ENCODE data around the gene KCNQ1. TPM values are rescaled to one million over a fixed set of nuclear protein-coding genes. Genes with fewer than 3 reads are reported as not detected.

Gene KCNQ1
- total RNA-seq, 4 donors from 2014 or later = 5.6 to 46.8 (median 24.6) TPM

DNA sequence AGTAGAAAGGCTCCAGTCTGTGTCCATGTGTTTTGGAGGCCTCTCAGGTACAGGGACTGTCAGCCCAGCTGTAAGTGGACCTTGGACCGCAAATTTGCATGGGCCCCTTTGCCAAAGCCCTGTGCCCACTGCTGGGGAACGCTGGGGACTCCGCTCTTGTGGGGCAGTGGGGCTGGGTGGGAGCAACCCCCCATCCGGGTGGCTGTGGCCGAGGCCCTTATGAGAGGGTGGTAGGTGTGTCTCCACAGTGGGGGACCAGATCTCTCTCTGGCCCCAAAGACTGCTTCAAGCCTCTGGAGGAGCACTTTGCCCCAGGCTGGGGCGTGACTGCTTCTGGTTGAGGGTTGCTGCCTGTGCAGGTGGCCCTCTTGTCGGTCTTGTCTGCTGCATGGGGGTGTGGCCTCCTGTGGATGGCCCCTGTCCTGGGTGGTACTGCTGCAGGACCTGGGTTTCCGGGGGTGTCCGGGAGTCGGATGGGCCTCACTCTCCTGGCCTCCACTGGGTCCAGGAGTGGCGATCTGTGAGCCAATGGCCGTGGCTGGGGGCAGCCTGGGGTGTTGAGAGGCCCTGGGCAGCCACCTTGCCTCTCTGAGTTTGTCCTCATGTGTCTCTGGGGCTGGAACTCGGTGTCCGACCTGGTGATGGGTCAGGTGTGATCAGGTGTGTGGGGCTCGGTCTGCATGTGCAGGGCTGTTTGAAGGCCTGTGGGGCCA, 15.9 kb downstream of the KCNQ1 start:
- in situ Hi-C loops (cut with MboI; ENCODE audit: low pct_ligation_motif_present in 1 of 4, low pct_unique_long_range_greater_than_20kb in 1 of 4, low sequenced_read_pairs in 3 of 4) (no loop called here), intact Hi-C loops (cut with DNase I; ENCODE audit: low total_unique reads) (no loop called here)
- Histone ChIP-seq H3K27ac (peak overlapping the region; percentile 34 to 72 (median 48)), H3K36me3 (no peaks in the 10 kb centered on the region), H3K27me3 (no peaks in the 10 kb centered on the region), H3K9me3 (no peaks in the 10 kb centered on the region), H3K4me1 (peaks cover 0 to 40% (median 30%) of the 10 kb centered on the region in 4 donors), H3K4me3 (no peak overlapping the region)
- peak; percentile 66 for DNase-seq
- no peak for TF ChIP-seq POLR2A (IDR thresholded peaks at IDR 0.05)
- TF ChIP-seq EP300 (IDR thresholded peaks at IDR 0.05; ENCODE audit: low read depth) = no peak
- TF ChIP-seq, protein P1, sequence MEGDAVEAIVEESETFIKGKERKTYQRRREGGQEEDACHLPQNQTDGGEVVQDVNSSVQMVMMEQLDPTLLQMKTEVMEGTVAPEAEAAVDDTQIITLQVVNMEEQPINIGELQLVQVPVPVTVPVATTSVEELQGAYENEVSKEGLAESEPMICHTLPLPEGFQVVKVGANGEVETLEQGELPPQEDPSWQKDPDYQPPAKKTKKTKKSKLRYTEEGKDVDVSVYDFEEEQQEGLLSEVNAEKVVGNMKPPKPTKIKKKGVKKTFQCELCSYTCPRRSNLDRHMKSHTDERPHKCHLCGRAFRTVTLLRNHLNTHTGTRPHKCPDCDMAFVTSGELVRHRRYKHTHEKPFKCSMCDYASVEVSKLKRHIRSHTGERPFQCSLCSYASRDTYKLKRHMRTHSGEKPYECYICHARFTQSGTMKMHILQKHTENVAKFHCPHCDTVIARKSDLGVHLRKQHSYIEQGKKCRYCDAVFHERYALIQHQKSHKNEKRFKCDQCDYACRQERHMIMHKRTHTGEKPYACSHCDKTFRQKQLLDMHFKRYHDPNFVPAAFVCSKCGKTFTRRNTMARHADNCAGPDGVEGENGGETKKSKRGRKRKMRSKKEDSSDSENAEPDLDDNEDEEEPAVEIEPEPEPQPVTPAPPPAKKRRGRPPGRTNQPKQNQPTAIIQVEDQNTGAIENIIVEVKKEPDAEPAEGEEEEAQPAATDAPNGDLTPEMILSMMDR (IDR thresholded peaks at IDR 0.05) = no peak
- TF ChIP-seq POLR2AphosphoS5 (IDR thresholded peaks at IDR 0.05) = no peak
- WGBS, 2 donors (ENCODE audit: low coverage in 1 of 2) = 60% methylated on average over 13 of the region's 15 CpGs; no CpG with 5 or more reads in 1 of the 2 donors

DNA sequence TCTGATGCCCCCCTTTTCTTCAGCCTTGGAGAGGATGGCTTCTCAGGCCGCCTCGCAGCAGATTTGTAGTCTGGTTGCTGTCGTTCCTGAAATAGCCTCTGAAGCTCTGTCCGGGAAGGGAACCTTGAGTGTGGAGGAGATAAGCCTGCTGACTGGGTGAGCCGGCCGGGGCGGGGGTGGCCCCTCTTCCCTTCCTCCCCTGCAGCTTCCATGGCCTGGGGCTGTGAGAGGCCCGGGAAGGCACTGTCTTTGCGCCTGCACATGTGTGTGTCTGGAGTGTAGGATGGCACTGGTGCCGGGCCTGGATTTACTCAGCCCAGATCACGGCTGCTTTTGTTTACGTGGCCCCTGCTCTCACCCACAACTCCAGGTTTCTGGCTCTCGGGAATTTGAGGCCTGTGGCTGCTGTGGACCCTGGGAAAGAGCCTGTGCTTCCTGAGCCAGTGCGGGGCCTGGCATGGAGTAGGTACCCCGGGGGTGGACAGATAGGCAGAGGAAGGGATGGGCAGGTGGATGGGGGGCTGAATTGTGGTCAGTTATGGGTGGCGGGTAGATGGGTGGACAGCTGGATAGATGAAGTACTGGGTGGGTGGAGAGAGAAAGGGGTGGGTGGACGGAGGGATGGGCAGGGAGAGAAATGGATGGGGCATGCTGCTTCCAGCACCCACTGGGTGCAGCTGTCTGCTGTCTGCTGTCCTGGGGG, 16.6 kb downstream of the KCNQ1 start:
- no peak overlapping the region for H3K4me3 ChIP-seq
- H3K27ac ChIP-seq = peak overlapping the region in 3 of 4 donors; percentile 40 to 72 (median 55)
- H3K9me3 ChIP-seq = no peaks in the 10 kb centered on the region
- H3K4me1 ChIP-seq = peaks cover 0 to 40% (median 30%) of the 10 kb centered on the region in 4 donors
- DNase-seq = no peak
- no peaks in the 10 kb centered on the region for H3K36me3 ChIP-seq
- WGBS, 2 donors (ENCODE audit: low coverage in 1 of 2) = 80% methylated on average over 2 to 17 of the region's 17 CpGs
- TF ChIP-seq, protein P1 (IDR thresholded peaks at IDR 0.05) = no peak
- no peak for TF ChIP-seq EP300 (IDR thresholded peaks at IDR 0.05; ENCODE audit: low read depth)
- TF ChIP-seq POLR2AphosphoS5 (IDR thresholded peaks at IDR 0.05) = no peak
- TF ChIP-seq POLR2A (IDR thresholded peaks at IDR 0.05) = no peak
- no peaks in the 10 kb centered on the region for H3K27me3 ChIP-seq
- intact Hi-C loops (cut with DNase I; ENCODE audit: low total_unique reads) = no loop called here
- in situ Hi-C loops (cut with MboI; ENCODE audit: low pct_ligation_motif_present in 1 of 4, low pct_unique_long_range_greater_than_20kb in 1 of 4, low sequenced_read_pairs in 3 of 4) = no loop called here

DNA sequence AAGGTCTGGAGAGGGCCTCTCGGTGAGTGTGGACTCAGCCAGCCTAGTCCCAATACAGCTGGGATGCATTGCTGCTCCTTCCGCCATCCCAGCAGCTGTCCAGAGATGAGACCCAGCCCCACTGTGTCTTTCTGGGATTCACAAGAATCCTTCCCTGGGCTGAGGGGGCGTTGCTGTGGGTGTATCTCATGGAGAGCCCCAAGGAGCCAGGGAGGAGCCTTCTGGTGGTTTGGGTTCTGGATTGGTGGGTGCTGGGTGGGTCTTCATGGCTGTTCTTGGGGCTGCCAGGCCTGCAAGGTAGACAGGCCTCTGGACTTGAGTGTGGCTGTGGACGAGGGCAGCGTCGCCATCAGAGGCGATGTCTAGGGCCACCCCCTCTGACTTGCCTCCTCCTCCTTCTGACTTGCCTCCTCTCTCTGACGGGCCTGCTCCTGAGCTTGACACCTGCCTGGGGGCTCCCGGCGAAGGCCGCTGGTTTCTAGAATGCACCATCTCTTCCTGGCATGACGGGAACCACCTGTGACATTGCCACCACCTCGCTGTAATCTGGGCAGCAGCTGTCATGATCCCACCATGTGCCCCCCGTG, 17.2 kb downstream of the KCNQ1 start:
- Histone ChIP-seq H3K27ac (no peak overlapping the region), H3K4me3 (no peak overlapping the region), H3K9me3 (no peaks in the 10 kb centered on the region), H3K4me1 (peaks cover 0 to 40% (median 34%) of the 10 kb centered on the region in 4 donors), H3K27me3 (no peaks in the 10 kb centered on the region), H3K36me3 (no peaks in the 10 kb centered on the region)
- intact Hi-C loops (cut with DNase I; ENCODE audit: low total_unique reads) = no loop called here
- TF ChIP-seq POLR2AphosphoS5 (IDR thresholded peaks at IDR 0.05) = no peak
- TF ChIP-seq, protein P1 (IDR thresholded peaks at IDR 0.05) = no peak
- TF ChIP-seq POLR2A (IDR thresholded peaks at IDR 0.05) = no peak
- TF ChIP-seq EP300 (IDR thresholded peaks at IDR 0.05; ENCODE audit: low read depth) = no peak
- DNase-seq = no peak
- in situ Hi-C loops (cut with MboI; ENCODE audit: low pct_ligation_motif_present in 1 of 4, low pct_unique_long_range_greater_than_20kb in 1 of 4, low sequenced_read_pairs in 3 of 4) = no loop called here
- WGBS, 2 donors (ENCODE audit: low coverage in 1 of 2) = 95% methylated on average over 14 of the region's 14 CpGs; no CpG with 5 or more reads in 1 of the 2 donors

DNA sequence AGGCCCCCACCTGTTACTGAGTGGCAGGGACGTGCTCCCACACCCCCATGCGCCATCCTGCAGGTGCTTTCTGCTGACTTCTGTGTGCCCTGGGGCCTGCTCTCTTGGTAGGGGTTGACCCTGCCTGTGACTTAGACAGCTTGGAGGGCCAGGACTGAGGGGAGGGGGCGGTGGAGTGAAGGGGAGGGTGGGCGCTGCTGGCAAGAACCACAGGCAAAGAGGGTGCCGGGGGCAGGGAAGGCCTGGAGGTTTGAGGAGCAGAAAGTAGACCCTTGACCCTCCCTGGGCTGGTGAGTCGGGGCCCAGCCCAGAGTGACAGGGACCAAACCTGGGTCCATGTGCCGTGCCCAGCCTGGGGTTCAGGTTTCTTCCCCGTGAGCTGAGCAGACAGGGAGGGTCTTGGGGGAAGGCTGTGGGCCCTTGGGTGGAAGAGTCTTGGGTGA, 17.8 kb downstream of the KCNQ1 start:
- Histone ChIP-seq H3K9me3 (no peaks in the 10 kb centered on the region), H3K36me3 (no peaks in the 10 kb centered on the region), H3K4me1 (peaks cover 0 to 40% (median 34%) of the 10 kb centered on the region in 4 donors), H3K27me3 (no peaks in the 10 kb centered on the region), H3K27ac (peak overlapping the region in 3 of 4 donors; percentile 9 to 50 (median 23)), H3K4me3 (no peak overlapping the region)
- TF ChIP-seq POLR2AphosphoS5 (IDR thresholded peaks at IDR 0.05) (no peak), POLR2A (IDR thresholded peaks at IDR 0.05) (no peak), EP300 (IDR thresholded peaks at IDR 0.05; ENCODE audit: low read depth) (no peak)
- TF ChIP-seq, protein P1 (IDR thresholded peaks at IDR 0.05) = no peak
- intact Hi-C loops (cut with DNase I; ENCODE audit: low total_unique reads) (no loop called here), in situ Hi-C loops (cut with MboI; ENCODE audit: low pct_ligation_motif_present in 1 of 4, low pct_unique_long_range_greater_than_20kb in 1 of 4, low sequenced_read_pairs in 3 of 4) (no loop called here)
- WGBS, 2 donors (ENCODE audit: low coverage in 1 of 2) = 82% methylated on average over 8 of the region's 8 CpGs; no CpG with 5 or more reads in 1 of the 2 donors
- no peak for DNase-seq
